HCT116 (cell line): ENCODE measurements around the gene NAT10. TPM values are rescaled to one million over a fixed set of nuclear protein-coding genes. Genes with fewer than 3 reads are reported as not detected.

Source experiments
- ATAC-seq: fragments of 200-7000 bp; cut with Tn5 transposase; 2 replicates; pipeline ENCODE4 v1.9.1; 2020; ENCODE audit warnings: mild to moderate bottlenecking, moderate library complexity
- BruUV-seq: library from RNA; stranded (reverse); fragments of 400-500 nt; replicated peaks from 2 replicates; lab custom pipeline; 2021; lab: Mats Ljungman, UMichigan
- CTCF ChIA-PET: fragments of 300-600 bp; sonication (Branson Sonifier 250); formaldehyde crosslinking; loops from one replicate; lab custom pipeline; 2021; ENCODE audit warnings: antibody characterized with exemption; lab: Charles Lee
- POLR2A ChIA-PET: fragments of 300-600, 350-600 bp; sonication (Branson Sonifier 250); formaldehyde crosslinking; loops from one replicate; lab custom pipeline; 2021; ENCODE audit warnings: antibody characterized with exemption; lab: Charles Lee
- RAD21 ChIA-PET, 2 experiments: fragments of 300-600 bp; sonication (Branson Sonifier 250); formaldehyde crosslinking; loops; one replicate each; lab custom pipeline; 2023; ENCODE audit warnings: low total read pairs in 2 of 2; ENCODE audit not compliant: uncharacterized antibody in 2 of 2, unreplicated experiment in 2 of 2, low non-redundant PET in 1 of 2; lab: Charles Lee
- DNase-seq: peaks from one replicate; pipeline ENCODE4 v3.0.0-alpha.2; 2010; ENCODE audit warnings: low read depth, low spot score
- H2AFZ ChIP-seq: fragments of 200-600 bp; shearing (Covaris generic), sonication (generic); 2 replicates; pipeline ENCODE4 v1.6.1; 2017; ENCODE audit warnings: low read depth, mixed run types, mixed read lengths, antibody characterized with exemption, low read length; ENCODE audit not compliant: poor library complexity, severe bottlenecking
- H3K27ac ChIP-seq: 2 replicates; pipeline ENCODE4 v1.5.1; 2012; ENCODE audit warnings: low read depth, low read length
- H3K27me3 ChIP-seq: fragments of 200-600 bp; sonication (generic); 2 replicates; pipeline ENCODE4 v1.6.1; 2016; ENCODE audit warnings: mixed run types, low read length, mixed read lengths; ENCODE audit not compliant: insufficient read depth
- H3K36me3 ChIP-seq, 2 experiments: fragments of 200-500 bp in 1 of 2; fragments of 200-600 bp in 1 of 2; sonication (Bioruptor generic) in 1 of 2; sonication (generic) in 1 of 2; 2 replicates each; pipeline versions ENCODE4 v1.5.1 to v1.6.1; 2014 to 2016; ENCODE audit warnings: low read length in 2 of 2, inconsistent platforms in 1 of 2, mixed read lengths in 1 of 2, mixed run types in 1 of 2; ENCODE audit not compliant: insufficient read depth in 2 of 2, control insufficient read depth in 1 of 2
- H3K4me1 ChIP-seq, 2 experiments: fragments of 200-600 bp in 1 of 2; sonication (generic) in 1 of 2; 2 replicates each; pipeline versions ENCODE4 v1.5.1 to v1.6.1; 2012 to 2017; ENCODE audit warnings: low read length in 2 of 2, inconsistent platforms in 1 of 2, mild to moderate bottlenecking in 1 of 2, mixed read lengths in 1 of 2, mixed run types in 1 of 2, moderate library complexity in 1 of 2; ENCODE audit not compliant: insufficient read depth in 2 of 2, control insufficient read depth in 1 of 2
- H3K4me2 ChIP-seq: fragments of 200-600 bp; sonication (generic); 2 replicates; pipeline ENCODE4 v1.6.1; 2017; ENCODE audit warnings: mixed run types, low read length, mixed read lengths
- H3K4me3 ChIP-seq, 2 experiments: fragments of 200-600 bp in 1 of 2; sonication (generic) in 1 of 2; replicated peaks in 1 of 2; 2 replicates each; pipeline ENCODE4 v1.5.1; 2011 to 2016; ENCODE audit warnings: low read length in 2 of 2, control low read depth in 1 of 2, low read depth in 1 of 2, mild to moderate bottlenecking in 1 of 2, mixed read lengths in 1 of 2, mixed run types in 1 of 2
- H3K79me2 ChIP-seq: fragments of 200-600 bp; sonication (generic); 2 replicates; pipeline ENCODE4 v1.6.1; 2017; ENCODE audit warnings: mild to moderate bottlenecking, mixed run types, low read length, moderate library complexity, mixed read lengths; ENCODE audit not compliant: insufficient read depth
- H3K9ac ChIP-seq: fragments of 200-600 bp; sonication (generic); 2 replicates; pipeline ENCODE4 v1.6.1; 2016; ENCODE audit warnings: low read length, mixed read lengths
- H3K9me2 ChIP-seq: fragments of 200-600 bp; sonication (generic), shearing (Covaris generic); 2 replicates; pipeline ENCODE4 v1.6.1; 2017; ENCODE audit warnings: mixed run types, mild to moderate bottlenecking, moderate library complexity; ENCODE audit not compliant: insufficient read depth
- H3K9me3 ChIP-seq, 2 experiments: fragments of 200-500 bp in 1 of 2; fragments of 200-600 bp in 1 of 2; sonication (Bioruptor generic) in 1 of 2; sonication (generic) in 1 of 2; 2 replicates each; pipeline ENCODE4 v1.6.1; 2014 to 2017; ENCODE audit warnings: low read length in 2 of 2, mixed read lengths in 2 of 2, inconsistent platforms in 1 of 2, low read depth in 1 of 2, mild to moderate bottlenecking in 1 of 2, mixed run types in 1 of 2, moderate library complexity in 1 of 2; ENCODE audit not compliant: control insufficient read depth in 1 of 2, insufficient read depth in 1 of 2
- H4K20me1 ChIP-seq: fragments of 200-600 bp; sonication (generic), shearing (Covaris generic); 2 replicates; pipeline ENCODE4 v1.6.1; 2017; ENCODE audit warnings: mixed run types, mild to moderate bottlenecking, moderate library complexity; ENCODE audit not compliant: insufficient read depth
- CEBPB ChIP-seq: IDR thresholded peaks from 2 replicates; pipeline ENCODE4 v1.6.1; 2012; ENCODE audit warnings: low read depth
- ELF1 ChIP-seq: IDR thresholded peaks from 2 replicates; pipeline ENCODE4 v1.6.1; 2012; ENCODE audit warnings: low read depth, borderline replicate concordance
- EZH2 ChIP-seq: fragments of 200-600 bp; sonication (generic); IDR thresholded peaks from 2 replicates; pipeline ENCODE4 v1.6.1; 2017; ENCODE audit warnings: antibody characterized with exemption, mixed run types
- EZH2phosphoT487 ChIP-seq: fragments of 200-600 bp; IDR thresholded peaks from 2 replicates; pipeline ENCODE4 v1.6.1; 2018; ENCODE audit warnings: antibody characterized with exemption, borderline replicate concordance
- JUND ChIP-seq: IDR thresholded peaks from 2 replicates; pipeline ENCODE4 v1.6.1; 2012
- POLR2AphosphoS5 ChIP-seq: IDR thresholded peaks from 2 replicates; pipeline ENCODE4 v1.6.1; 2011; ENCODE audit warnings: mild to moderate bottlenecking, low read depth, low read length, moderate library complexity
- SIN3A ChIP-seq: IDR thresholded peaks from 2 replicates; pipeline ENCODE4 v1.6.1; 2012; ENCODE audit warnings: low read depth
- SP1 ChIP-seq: IDR thresholded peaks from 2 replicates; pipeline ENCODE4 v1.6.1; 2012; ENCODE audit warnings: low read depth
- SRF ChIP-seq: IDR thresholded peaks from 2 replicates; pipeline ENCODE4 v1.6.1; 2012; ENCODE audit warnings: low read depth
- YY1 ChIP-seq: IDR thresholded peaks from 2 replicates; pipeline ENCODE4 v1.6.1; 2011; ENCODE audit warnings: low read length, low read depth, moderate library complexity, mild to moderate bottlenecking; ENCODE audit not compliant: insufficient replicate concordance; ENCODE audit errors: extremely low read depth
- ZFX ChIP-seq: fragments of 450-650 bp; IDR thresholded peaks from 2 replicates; pipeline ENCODE4 v1.6.1; 2017
- ZNF274 ChIP-seq: fragments of 200-500 bp; sonication (Bioruptor generic); IDR thresholded peaks from 2 replicates; pipeline ENCODE4 v1.6.1; 2014; ENCODE audit warnings: mild to moderate bottlenecking, low read depth, low read length, inconsistent platforms
- intact Hi-C: fragments of 100-400 bp; cut with micrococcal nuclease; formaldehyde crosslinking; loops from 2 replicates; pipeline ENCODE4 v1.10.0; 2022
- total RNA-seq: library from RNA; stranded (reverse); gene quantifications from one replicate; pipeline ENCODE4 v1.2.1, GENCODE V29; 2021; ENCODE audit not compliant: unreplicated experiment
- TF ChIP-seq, protein P1 (sequence below): IDR thresholded peaks from 2 replicates; pipeline ENCODE4 v1.6.1; 2011; ENCODE audit warnings: mild to moderate bottlenecking, low read length, moderate library complexity; ENCODE audit not compliant: insufficient replicate concordance; ENCODE audit errors: extremely low read depth
- TF ChIP-seq, protein P2 (sequence below): IDR thresholded peaks from 2 replicates; pipeline ENCODE4 v1.6.1; 2012

Gene NAT10
- total RNA-seq, 1 experiment from 2014 or later: 101 TPM

DNA sequence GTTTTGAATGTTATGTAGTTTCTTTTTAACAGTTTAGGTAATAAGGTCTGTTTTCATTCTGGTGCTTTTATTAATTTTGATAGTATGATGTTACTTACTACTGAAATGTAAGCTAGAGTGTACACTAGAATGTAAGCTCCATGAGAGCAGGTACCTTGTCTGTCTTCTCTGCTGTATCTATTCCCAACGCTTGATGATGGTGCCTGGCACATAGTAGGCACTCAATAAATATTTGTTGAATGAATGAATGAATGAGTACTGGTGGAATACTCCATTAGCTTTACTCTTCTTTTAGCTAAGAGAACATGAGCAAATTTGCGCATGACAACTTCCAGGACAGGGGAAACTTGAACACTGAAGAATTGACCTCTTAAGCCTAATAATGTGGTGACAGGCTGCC is 6.6 kb upstream of the NAT10 start:
- ATAC-seq (no peak), DNase-seq (no peak)
- Histone ChIP-seq H2AFZ (no peak overlapping the region), H3K36me3 (peaks cover 66 to 72% of the 10 kb centered on the region in 2 experiments), H3K27ac (no peak overlapping the region), H3K79me2 (peaks cover 31% of the 10 kb centered on the region), H3K27me3 (no peaks in the 10 kb centered on the region), H3K9ac (no peak overlapping the region), H3K4me1 (no peaks in the 10 kb centered on the region; a peak in 1 of 4 replicates), H3K4me3 (no peak overlapping the region), H4K20me1 (peaks cover 10% of the 10 kb centered on the region; the same call in 1 of the 2 replicates), H3K9me3 (no peaks in the 10 kb centered on the region), H3K9me2 (no peaks in the 10 kb centered on the region), H3K4me2 (no peak overlapping the region)
- TF ChIP-seq SRF (no peak), EZH2 (no peak), CEBPB (no peak), ELF1 (no peak), ZFX (no peak), SP1 (no peak), YY1 (no peak), JUND (no peak), ZNF274 (no peak), EZH2phosphoT487 (no peak), POLR2AphosphoS5 (no peak), SIN3A (no peak)
- TF ChIP-seq, protein P1, sequence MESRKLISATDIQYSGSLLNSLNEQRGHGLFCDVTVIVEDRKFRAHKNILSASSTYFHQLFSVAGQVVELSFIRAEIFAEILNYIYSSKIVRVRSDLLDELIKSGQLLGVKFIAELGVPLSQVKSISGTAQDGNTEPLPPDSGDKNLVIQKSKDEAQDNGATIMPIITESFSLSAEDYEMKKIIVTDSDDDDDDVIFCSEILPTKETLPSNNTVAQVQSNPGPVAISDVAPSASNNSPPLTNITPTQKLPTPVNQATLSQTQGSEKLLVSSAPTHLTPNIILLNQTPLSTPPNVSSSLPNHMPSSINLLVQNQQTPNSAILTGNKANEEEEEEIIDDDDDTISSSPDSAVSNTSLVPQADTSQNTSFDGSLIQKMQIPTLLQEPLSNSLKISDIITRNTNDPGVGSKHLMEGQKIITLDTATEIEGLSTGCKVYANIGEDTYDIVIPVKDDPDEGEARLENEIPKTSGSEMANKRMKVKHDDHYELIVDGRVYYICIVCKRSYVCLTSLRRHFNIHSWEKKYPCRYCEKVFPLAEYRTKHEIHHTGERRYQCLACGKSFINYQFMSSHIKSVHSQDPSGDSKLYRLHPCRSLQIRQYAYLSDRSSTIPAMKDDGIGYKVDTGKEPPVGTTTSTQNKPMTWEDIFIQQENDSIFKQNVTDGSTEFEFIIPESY: no peak
- TF ChIP-seq, protein P2, sequence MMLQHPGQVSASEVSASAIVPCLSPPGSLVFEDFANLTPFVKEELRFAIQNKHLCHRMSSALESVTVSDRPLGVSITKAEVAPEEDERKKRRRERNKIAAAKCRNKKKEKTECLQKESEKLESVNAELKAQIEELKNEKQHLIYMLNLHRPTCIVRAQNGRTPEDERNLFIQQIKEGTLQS: no peak
- ChIA-PET RAD21 (no interaction called here), CTCF (interaction anchor here (1.2 kb wide), 1 partner anchor 11 kb away, joined by 4 read pairs; no protein-coding TSS in a partner anchor), POLR2A (no interaction called here)
- no TSS peak for BruUV-seq
- intact Hi-C loops: no loop called here
